NCI-H226 (cell line): ENCODE measurements around the gene IFNA14.
"Not testable (repeated sequence)": the region's sequence is repeated elsewhere in the genome, so short reads cannot be mapped to it uniquely, and the experiment has no call there.

ENCODE experiments used
- DNase-seq: peaks from one replicate; pipeline ENCODE4 v3.0.0-alpha.2; 2015

The IFNA14 gene

DNA sequence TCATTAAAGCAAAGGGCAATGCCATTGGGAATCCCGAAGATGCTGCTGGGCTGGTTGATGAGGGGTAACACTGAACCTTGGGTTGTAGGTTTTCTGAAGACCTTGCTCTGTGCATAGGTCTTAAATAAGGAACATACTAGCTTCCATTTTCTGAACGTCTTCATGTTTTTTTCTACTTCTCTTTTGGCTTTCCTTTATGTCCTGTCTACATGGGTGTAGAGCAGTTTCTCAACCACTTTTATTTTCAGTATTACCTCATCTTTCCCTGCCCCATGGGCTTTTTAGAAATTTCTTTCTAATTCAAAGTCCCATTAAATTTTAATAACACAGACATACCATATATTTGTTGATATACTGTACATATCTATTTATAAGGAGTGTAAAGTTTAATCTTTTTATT, at the start of gene IFNA14:
Gene IFNA14, minus strand, starts transcription at position 95 of the 400 bp plus-strand sequence. Its CDS starts 70 bp downstream, at position 25.
- no peak for DNase-seq

DNA sequence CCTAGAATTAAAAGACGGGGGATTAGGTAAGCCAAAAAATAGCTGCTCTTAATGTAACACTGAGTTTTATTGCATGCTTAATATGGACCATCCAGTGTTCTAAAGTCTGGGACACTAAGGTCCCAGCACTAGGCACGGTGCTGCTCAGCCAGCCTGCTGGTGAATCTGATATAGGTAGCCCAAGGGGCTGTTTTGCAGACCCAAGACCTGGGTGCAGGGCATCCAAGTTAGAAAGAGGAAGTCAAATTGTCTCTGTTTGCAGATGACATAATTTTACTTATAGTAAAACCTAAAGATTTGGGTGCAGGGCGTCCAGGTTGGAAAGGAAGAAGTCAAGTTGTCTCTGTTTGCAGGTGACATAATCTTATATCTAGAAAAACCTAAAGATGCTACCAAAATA, 47.5 kb upstream of the IFNA14 start:
- no peak for DNase-seq

DNA sequence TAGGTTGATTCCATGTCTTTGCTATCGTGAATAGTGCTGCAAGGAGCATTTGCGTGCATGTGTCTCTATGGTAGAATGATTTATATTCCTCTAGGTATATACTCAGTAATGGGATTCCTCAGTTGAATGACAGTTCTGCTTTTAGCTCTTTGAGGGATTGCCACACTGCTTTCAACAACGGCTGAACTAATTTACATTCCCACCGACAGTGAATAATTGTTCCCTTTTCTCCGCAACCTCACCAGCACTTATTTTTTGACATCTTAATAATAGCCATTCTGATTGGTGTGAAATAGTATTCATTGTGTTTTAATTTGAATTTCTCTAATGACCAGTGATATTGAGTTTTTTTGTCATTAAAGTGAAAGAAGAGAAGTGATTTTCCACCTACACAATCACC, 46.9 kb upstream of the IFNA14 start:
- DNase-seq = no peak

GRCh38 chr9:21286099-21286498, 46.3 kb upstream of the IFNA14 start:
- no peak for DNase-seq

DNA sequence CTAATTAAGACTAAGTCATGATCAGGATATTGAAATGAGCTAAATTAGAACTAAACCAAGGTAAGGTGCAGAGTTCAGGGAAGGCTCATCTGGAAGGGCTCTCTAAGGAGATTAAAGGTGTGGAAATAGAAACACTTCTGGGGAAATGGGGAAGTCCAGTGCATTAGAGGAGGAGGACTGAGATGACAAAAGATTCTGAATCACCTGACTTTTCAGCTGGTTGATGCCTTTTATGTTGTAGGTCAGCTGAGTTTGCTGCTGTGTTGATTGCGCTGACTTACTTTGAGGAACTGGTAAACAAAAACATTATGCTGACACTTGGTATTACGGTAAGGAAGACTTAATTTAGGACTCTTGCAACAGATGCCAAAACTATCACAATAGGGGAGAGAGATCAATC, 41.5 kb upstream of the IFNA14 start:
- no peak for DNase-seq

DNA sequence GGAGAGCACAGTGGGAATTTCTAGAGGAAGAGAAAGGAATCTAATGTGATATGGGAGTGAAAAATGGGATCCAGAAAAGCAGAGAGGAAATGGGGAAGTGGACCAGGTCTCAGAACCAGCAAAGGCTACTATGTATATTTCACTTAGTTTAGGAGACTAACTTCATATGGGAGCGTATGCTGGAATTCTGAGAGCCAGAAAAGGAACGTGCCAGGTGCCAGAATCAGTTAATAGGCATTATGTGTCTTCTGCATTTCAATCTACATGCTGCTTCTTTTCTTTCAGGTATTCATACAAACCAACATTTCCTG, 28.5 kb upstream of the IFNA14 start:
- no peak for DNase-seq

- no peak for DNase-seq
Measured at GRCh38 chr9:21267485-21268346, 27.9 kb upstream of the IFNA14 start.

DNA sequence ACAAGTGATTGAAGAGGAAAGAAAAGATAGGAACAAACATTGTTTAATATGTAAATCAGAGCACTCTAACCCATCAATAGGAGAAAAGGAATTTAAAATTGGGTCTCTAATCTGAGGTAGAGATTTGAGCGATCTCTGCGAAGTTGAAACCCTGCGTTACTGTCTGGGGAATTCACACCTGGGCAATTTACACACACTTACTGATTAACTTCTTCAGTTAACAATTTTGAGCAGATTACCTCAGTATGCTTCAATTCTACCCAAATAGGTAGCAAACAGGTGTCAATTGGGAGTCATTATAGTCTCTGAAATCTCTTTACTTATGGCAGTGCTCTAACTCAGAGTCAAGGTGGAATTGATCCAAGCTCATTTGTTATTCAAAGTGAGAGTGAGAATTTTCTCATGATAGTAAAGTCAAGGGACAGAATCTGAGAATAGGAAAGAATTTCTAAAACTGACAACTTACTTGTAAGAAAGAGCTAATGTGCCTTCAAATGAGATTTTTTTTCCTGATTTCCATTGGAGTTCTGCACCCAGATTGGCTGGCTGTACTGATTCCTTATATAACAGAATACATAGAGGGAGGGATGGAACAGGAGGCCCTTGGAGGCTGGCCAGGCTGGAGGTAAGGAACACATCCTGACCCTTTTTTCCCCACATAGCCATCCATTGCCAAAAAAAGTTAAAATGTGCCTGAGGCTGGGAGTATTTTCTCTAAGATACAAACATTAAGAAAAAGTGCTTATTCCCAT, 27.1 kb upstream of the IFNA14 start:
- DNase-seq = no peak

- DNase-seq = no peak
Measured at GRCh38 chr9:21265421-21266189, 25.8 kb upstream of the IFNA14 start.

- no peak for DNase-seq
Measured at GRCh38 chr9:21255538-21256212, 15.9 kb upstream of the IFNA14 start.

- DNase-seq = no peak
Measured at GRCh38 chr9:21252721-21253547, 13.1 kb upstream of the IFNA14 start.

DNA sequence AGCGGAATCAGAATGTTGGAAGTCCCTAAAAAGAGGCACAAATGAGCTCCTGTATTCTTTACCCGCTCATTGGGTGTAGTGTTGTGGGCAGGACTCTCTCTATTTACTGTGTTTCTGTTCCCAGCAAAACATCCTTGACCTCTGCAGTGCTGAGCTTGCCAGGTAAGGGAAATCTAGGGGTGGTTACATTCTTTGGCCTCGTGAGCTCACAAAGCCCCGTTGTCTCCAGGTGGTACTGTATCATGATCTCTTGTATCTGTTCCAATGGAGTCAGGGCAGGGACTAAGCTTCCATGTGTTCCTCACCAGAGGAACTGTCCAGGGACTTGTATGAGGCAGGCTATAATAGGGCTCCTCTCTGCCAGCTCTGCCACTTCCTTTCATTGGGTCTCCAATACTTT, 11.8 kb upstream of the IFNA14 start:
- no peak for DNase-seq

GRCh38 chr9:21251190-21251589, 11.4 kb upstream of the IFNA14 start:
- DNase-seq = no peak

GRCh38 chr9:21244836-21245235, 5.0 kb upstream of the IFNA14 start:
- DNase-seq = no peak

- not testable (repeated sequence) for DNase-seq
Measured at GRCh38 chr9:21236360-21236714, 3.5 kb downstream of the IFNA14 start.

DNA sequence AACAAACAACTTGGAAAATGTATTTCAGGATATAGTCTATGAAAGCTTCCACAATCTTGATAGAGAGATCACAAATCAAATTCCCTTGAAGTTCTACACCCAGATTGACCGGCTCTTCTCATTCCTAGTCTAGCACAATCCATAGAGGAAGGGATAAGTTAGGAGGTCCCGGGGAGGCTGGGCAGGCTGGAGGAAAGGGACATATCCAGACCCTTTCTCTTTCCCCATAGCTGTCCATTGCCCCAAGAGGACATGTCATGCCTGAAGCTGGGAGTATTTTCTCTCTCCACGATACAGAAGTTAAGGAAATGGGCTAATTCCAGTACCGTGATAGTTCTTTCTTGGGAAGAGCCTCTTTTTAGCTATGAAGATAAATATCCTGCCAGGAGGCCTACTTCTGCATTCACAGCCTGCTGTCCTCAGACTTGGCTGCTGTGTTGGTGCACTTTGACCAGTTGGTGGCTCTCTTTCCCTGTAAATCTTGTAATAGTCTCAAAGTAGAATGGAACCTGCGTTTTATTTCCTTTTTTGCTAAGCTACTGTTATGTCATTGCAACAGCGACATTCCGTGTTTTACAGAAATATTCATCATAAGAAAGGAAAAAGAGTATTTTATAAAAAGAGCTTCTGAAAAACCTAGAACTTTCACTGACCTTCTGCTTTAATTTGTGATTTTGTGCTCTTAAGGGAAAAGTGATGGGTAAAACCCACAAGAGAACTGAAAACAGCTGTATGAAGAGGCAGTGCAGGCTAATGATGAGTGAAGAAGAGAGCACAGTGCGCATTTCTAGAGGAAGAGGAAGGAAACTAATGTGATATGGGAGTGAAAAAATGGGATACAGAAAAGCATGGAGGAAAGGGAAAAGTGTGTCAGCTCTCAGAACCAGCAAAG, 4.1 kb downstream of the IFNA14 start:
- DNase-seq = not testable (repeated sequence)

- no peak for DNase-seq
Measured at GRCh38 chr9:21234153-21234687, 5.6 kb downstream of the IFNA14 start.

DNA sequence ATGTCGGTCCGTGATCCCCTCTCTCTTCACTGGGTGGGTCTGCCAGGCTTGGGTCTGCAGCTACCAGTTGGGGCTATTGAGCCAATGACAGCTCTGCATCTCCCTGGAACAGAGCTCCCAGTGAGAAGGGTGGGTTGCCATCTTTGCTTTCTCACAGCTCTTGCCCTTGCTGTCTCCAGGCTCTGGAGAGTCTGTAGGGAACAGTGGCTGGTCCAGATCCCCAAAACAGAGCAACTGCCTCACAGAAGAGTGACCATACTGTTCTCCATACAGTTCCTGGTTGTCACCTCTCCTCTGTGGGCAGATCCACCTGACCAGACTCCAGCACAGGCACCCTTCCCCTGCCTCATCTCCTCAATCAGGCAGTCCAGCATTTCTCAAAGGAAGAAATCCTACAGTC, 6.5 kb downstream of the IFNA14 start:
- DNase-seq = no peak

DNA sequence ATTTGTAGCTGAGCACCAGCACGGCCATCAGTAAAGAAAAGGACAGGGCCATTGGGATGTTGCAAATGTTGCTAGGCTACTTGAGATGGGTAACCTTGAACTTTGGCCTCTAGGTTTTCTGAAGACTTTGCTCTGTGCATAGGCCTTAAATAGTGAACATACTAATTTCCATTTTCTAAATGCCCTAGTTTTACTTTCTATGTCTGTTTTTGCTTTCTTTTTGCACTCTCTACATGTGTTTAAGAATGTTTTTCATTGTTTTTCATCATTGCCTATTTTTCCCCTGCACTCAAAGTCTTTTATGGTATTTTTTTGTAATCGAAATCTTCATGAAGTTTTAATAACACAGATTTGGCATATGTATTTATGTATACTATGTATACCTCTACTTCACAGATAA, 11.7 kb downstream of the IFNA14 start, which contains the start of gene IFNA17:
Gene IFNA17, minus strand, starts transcription at position 101 of the 400 bp plus-strand sequence. Its CDS starts 49 bp downstream, at position 52.
- DNase-seq = no peak

DNA sequence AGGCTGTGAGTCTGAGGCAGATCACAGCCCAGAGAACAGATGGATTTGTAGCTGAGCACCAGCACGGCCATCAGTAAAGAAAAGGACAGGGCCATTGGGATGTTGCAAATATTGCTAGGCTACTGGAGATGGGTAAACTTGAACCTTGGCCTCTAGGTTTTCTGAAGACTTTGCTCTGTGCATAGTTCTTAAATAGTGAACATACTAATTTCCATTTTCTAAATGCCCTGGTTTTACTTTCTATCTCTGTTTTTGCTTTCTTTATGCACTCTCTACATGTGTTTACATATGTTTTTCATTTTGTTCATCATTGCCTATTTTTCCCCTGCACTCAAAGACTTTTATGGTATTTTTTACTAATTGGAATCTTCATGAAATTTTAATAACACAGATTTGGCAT, 22.6 kb downstream of the IFNA14 start, which contains the start of gene IFNA16:
Gene IFNA16, minus strand, starts transcription at position 101 of the 400 bp plus-strand sequence. Its CDS starts 6 bp downstream, at position 95.
- not testable (repeated sequence) for DNase-seq
